ENCODE measurements around the gene ZNF529. TPM values are rescaled to one million over a fixed set of nuclear protein-coding genes. Genes with fewer than 3 reads are reported as not detected.
"Not testable (repeated sequence)": the region's sequence is repeated elsewhere in the genome, so short reads cannot be mapped to it uniquely, and the experiment has no call there.

ZNF529 gene
- 10 to 100 TPM; 12.5 to 19.2 TPM for total RNA-seq

DNA sequence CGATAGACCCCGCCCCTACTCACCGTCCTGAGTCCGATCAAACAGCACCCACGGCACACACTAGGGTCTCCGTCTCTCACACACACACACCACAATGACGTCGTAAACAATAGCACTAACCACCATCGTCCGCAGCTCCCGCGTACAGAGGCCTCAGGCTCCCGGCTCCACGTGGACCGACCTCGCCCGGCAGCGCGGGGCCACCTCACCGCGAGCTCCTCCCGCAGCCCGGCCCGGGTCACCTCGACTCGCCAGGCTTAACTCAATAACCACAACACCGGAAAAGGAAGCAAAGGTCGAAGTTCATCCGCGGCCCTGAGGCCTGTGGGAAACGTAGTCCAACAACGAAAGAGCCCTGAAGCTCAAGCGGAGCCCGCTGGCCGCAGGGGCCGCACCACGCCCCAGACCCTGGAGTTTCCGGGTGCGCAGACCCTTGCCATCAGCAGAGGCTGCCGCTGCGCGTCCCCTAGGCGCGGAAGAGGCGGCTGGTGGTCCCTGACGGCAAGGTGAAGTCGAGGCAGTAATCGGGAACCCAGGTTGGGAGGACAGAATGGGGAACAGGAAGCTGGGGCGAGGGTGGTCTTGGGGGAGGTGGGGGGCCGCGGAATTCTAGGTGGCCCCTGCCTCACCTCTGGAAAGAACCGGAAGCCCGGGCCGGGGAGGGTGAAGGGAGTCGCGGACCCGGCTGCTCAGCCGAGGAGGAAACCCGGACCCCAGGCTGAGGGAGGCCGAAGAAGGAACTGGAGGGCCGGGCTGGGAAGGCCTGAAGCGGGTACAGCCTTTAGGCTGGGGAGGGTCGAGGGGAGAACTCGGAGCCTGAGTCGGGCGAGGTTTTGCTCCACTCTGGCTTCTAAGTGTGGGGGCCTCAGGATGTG, at the start of gene ZNF529:
TSS of gene ZNF529 (minus strand) at position 273 of the 875 bp plus-strand sequence. CDS start 946 bp downstream, outside the sequence.
- CTCF ChIA-PET = interaction anchor here (0.8 to 1.4 kb wide), 2 partner anchors 32 to 154 kb away, joined by 3 read pairs; partner anchors contain the start of genes ZFP82 and ZNF382
- intact Hi-C loops (cut with DNase I, micrococcal nuclease) = loop anchor here (1.0 to 5.0 kb wide), 20 partner anchors 32 to 1022 kb away; partner anchors contain the start of genes ZNF260 (in 2 of the 2), ZNF382 (in 2 of the 2), ZFP14 (in 1 of the 2) and ZFP82 (in 1 of the 2)
- Mint-ChIP-seq H3K4me1 (peaks cover 27% of the 10 kb centered on the region), H3K36me3 (ENCODE audit: low read depth) (peaks cover 67% of the 10 kb centered on the region), H3K27ac (peak within 1 kb of the TSS; percentile 93), H3K9me3 (ENCODE audit: low read depth) (peaks cover 15% of the 10 kb centered on the region), H3K4me3 (peak within 1 kb of the TSS; percentile 83), H3K27me3 (no peaks in the 10 kb centered on the region)
- POLR2A ChIA-PET = interaction anchor here (1.0 to 1.8 kb wide), 3 partner anchors 32 to 84 kb away, joined by 3 to 8 read pairs (median 5); partner anchors contain the start of genes ZNF260, ZNF382 and ZNF566
- DNase-seq (peak; percentile 91), ATAC-seq (peak; percentile 90)

DNA sequence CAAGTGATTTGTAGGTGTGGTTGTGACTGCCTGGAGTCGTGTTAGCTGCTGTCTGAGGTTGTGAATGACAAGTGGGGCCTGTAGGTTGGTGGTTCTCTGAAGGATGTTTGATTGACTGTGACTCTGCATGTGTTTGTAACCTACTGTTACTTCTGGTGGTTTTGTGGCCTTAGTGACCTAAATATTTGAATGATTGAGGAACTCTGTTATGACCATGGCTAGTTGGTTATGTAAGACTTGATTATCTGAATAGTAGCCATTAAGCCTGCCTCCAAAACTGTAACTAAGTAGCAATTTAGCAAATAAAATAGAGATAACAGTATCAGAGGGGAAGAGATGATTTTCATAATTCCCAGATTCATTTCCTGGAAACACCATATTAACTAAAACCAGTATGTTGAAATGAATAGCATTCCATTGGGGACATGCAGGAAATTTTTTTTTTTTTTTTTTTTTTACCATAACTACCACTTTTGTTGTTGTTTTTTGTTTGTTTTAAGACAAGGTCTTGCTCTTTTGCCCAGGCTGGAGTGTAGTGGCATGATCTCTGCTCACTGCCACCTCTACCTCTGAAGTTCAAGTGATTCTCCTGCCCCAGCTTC, 32.9 kb upstream of the ZNF529 start:
- DNase-seq (no peak), ATAC-seq (peak; percentile 7)
- peak overlapping the region; percentile 81 for H3K4me3 Mint-ChIP-seq
- H3K27me3 Mint-ChIP-seq = no peaks in the 10 kb centered on the region
- POLR2A ChIA-PET = interaction anchor here (1.5 kb wide), 1 partner anchor 33 kb away, joined by 8 read pairs; the partner anchor contains the start of gene ZNF529
- CTCF ChIA-PET = interaction anchor here (0.9 kb wide), 2 partner anchors 20 to 188 kb away, joined by 3 read pairs; no protein-coding TSS in a partner anchor
- peak overlapping the region; percentile 91 for H3K27ac Mint-ChIP-seq
- intact Hi-C loops (cut with DNase I, micrococcal nuclease) = loop anchor here (1.0 to 10.0 kb wide), 11 partner anchors 33 to 764 kb away; partner anchors contain the start of genes ZNF461 (in 2 of the 2), ZNF529 (in 2 of the 2), ZNF146 (in 1 of the 2) and ZNF260 (in 1 of the 2)
- peaks cover 20% of the 10 kb centered on the region for H3K4me1 Mint-ChIP-seq
- peaks cover 9% of the 10 kb centered on the region for H3K9me3 Mint-ChIP-seq (ENCODE audit: low read depth)
- peaks cover 50% of the 10 kb centered on the region for H3K36me3 Mint-ChIP-seq (ENCODE audit: low read depth)

DNA sequence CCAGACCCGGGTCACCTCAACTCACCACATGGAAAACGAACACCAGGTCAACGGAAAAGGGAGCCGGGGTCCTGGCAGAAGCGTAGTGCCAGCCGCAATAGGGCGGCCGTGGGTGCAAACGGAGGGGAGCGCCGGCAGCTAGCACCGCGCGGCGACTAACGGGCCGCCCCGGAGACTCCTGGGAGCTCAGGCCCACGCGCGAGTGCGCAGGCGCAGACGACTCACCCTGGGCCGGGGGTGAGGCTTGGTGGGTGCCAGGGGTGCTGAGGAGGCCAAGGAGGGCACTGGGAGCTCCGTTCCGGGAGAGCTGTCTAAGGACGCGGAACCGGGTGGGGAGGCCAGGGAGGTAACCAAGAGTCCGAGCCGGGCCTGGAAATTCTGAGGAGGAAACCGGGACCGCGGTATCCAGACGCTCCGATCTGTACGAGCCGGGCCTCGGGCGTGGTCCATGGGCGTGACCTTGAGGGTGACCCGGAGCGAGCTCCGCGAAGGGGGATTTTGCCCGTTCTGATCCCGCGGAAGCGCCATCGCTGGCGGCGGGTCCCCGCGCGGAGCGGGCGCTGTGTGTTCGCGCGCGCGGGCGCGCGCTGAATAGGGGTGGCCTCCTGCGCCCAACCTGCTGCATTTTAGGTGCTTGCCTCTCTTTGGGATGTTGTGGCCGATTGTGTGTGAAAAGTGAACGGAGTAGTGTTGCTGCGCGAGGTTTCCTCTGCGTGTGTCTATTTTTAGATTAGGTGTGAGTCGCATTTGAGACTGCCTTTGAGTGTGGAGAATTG, 32.2 kb upstream of the ZNF529 start, which contains the start of gene ZNF382:
TSS of gene ZNF382 (plus strand) at position 213 of the 776 bp plus-strand sequence. CDS start 4,602 bp downstream, outside the sequence.
- intact Hi-C loops (cut with DNase I, micrococcal nuclease) = loop anchor here (1.0 to 10.0 kb wide), 11 partner anchors 32 to 765 kb away; partner anchors contain the start of genes ZNF461 (in 2 of the 2), ZNF529 (in 2 of the 2), ZNF146 (in 1 of the 2) and ZNF260 (in 1 of the 2)
- peak within 1 kb of the TSS; percentile 81 for H3K4me3 Mint-ChIP-seq

DNA sequence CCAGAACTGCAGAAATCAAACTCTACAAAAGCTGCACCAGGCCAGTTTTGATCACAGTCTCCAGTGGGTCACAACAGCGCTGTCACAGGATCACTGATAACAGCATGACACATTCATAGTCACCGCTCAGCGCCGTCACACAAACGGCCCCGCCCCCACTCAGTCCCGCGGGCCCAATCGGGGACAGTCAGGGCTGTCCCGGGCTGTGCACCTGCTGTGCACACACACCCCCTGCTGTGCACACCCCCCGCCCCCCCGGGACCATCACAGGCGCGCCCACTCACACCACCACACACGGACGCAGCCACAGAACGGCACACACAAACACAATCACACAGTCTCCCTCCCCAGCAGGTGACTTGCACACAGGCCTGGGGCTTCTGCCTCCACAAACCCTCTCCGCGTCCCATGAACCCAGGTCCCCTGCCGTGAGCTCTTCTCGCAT, 31.6 kb upstream of the ZNF529 start:
- H3K4me1 Mint-ChIP-seq = peaks cover 20% of the 10 kb centered on the region
- H3K36me3 Mint-ChIP-seq (ENCODE audit: low read depth) = peaks cover 37% of the 10 kb centered on the region
- peak overlapping the region; percentile 91 for H3K27ac Mint-ChIP-seq
- ChIA-PET CTCF (interaction anchor here (1.1 kb wide), 1 partner anchor 32 kb away, joined by 3 read pairs; the partner anchor contains the start of gene ZNF529), POLR2A (interaction anchor here (0.7 to 1.5 kb wide), 4 partner anchors 31 to 1115 kb away, joined by 3 to 8 read pairs (median 6); partner anchors contain the start of genes ZNF529, ZNF566 and ZNF607)
- H3K9me3 Mint-ChIP-seq (ENCODE audit: low read depth) = peaks cover 9% of the 10 kb centered on the region
- H3K27me3 Mint-ChIP-seq = no peaks in the 10 kb centered on the region
- ATAC-seq (peak; percentile 92), DNase-seq (peak; percentile 95)
- intact Hi-C loops (cut with DNase I, micrococcal nuclease) = loop anchor here (1.0 to 10.0 kb wide), 14 partner anchors 31 to 766 kb away; partner anchors contain the start of genes ZNF260 (in 2 of the 2), ZNF461 (in 2 of the 2), ZNF529 (in 2 of the 2) and ZFP14 (in 1 of the 2)
- peak overlapping the region; percentile 81 for H3K4me3 Mint-ChIP-seq

More for the DNA sequence above, 32.2 kb upstream of the ZNF529 start, which contains the start of gene ZNF382:
- ChIA-PET POLR2A (interaction anchor here (0.7 to 1.5 kb wide), 4 partner anchors 32 to 1114 kb away, joined by 3 to 8 read pairs (median 6); partner anchors contain the start of genes ZNF529, ZNF566 and ZNF607), CTCF (interaction anchor here (0.9 to 1.1 kb wide), 3 partner anchors 20 to 188 kb away, joined by 3 read pairs; partner anchors contain the start of gene ZNF529)
- Mint-ChIP-seq H3K36me3 (ENCODE audit: low read depth) (peaks cover 43% of the 10 kb centered on the region), H3K9me3 (ENCODE audit: low read depth) (peaks cover 9% of the 10 kb centered on the region), H3K27ac (peak within 1 kb of the TSS; percentile 91), H3K4me1 (peaks cover 20% of the 10 kb centered on the region), H3K27me3 (no peaks in the 10 kb centered on the region)
- DNase-seq (peak; percentile 94), ATAC-seq (peak; percentile 86)

DNA sequence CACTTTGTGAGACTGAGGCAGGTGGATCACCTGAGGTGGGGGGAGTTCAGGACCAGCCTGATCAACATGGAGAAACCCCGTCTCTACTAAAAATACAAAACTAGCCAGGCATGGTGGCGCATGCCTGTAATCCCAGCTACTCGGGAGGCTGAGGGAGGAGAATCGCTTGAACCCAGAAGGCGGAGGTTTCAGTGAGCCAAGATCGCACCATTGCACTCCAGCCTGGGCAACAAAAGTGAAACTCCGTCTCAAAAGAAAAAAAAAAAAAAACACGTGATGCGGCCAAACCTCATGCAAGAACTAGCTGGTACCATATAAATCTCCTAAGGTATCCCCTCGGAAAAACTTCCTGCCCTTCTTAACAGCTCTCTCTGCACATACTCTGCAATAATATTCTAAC, 29.6 kb upstream of the ZNF529 start:
- DNase-seq; H3K27ac Mint-ChIP-seq; ATAC-seq; H3K9me3 Mint-ChIP-seq (ENCODE audit: low read depth); POLR2A ChIA-PET; H3K4me3 Mint-ChIP-seq; H3K27me3 Mint-ChIP-seq; CTCF ChIA-PET: not testable (repeated sequence)
- Mint-ChIP-seq H3K36me3 (ENCODE audit: low read depth) (peaks cover 23% of the 10 kb centered on the region), H3K4me1 (peaks cover 20% of the 10 kb centered on the region)
- intact Hi-C loops (cut with DNase I, micrococcal nuclease) = loop anchor here in 1 of 2 experiments (10.0 kb wide), 1 partner anchor 468 kb away; no protein-coding TSS in a partner anchor

DNA sequence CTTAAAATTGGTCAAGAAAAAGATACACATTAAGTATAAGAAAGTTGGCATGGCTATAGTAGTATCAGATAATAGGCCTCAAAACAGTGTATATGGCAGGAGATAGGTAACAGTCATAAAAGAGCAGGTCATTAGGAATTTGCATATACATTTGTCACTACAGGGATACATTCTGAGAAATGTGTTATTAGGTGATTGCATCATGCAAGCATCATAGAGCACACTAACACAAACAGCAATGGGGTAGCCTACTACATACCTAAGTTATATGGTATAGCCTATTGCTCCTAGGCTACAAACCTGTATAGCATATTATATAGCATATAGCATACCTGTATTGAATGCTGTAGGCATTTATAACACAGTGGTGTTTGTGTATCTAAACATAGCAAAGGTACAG, 6.2 kb upstream of the ZNF529 start:
- H3K9me3 Mint-ChIP-seq (ENCODE audit: low read depth) = peaks cover 25% of the 10 kb centered on the region
- peaks cover 77% of the 10 kb centered on the region for H3K36me3 Mint-ChIP-seq (ENCODE audit: low read depth)
- ATAC-seq (no peak), DNase-seq (no peak)
- CTCF ChIA-PET = no interaction called here
- POLR2A ChIA-PET = no interaction called here
- intact Hi-C loops (cut with DNase I, micrococcal nuclease) = no loop called here
- no peak overlapping the region for H3K4me3 Mint-ChIP-seq
- H3K4me1 Mint-ChIP-seq = peaks cover 12% of the 10 kb centered on the region
- H3K27me3 Mint-ChIP-seq = no peaks in the 10 kb centered on the region
- no peak overlapping the region for H3K27ac Mint-ChIP-seq

DNA sequence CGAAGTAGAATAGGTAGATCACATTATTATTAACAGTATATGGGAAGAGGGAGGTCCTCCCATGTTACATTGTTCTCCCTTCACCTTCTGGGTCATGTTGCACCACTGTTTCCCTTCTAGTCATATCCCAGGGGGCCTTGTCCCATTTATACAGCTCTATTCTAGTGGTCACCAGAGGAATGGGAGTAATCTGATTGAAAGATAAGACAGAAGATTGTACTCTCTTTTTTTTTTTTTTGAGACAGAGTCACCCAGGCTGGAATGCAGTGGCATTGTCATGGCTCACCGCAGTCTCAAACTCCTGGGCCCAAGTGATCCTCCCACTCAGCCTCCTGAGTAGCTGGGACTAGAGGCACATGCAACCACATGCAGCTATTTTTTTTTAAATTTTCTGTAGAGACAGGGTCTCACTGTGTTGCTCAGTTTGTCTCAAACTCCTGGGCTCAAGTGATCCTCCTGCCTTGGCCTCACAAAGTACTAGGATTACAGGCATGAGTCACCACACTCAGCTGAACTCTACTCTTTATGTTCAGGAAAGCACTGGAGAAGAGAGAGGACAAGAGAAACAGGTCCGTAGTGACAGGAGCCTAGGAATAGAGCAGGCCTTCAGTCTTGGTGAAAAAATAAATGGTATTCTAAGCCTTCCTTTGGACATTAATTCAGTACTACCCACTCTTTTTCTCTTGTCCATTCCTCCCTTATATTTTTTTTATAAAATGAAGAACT, 4.3 kb upstream of the ZNF529 start:
- H3K36me3 Mint-ChIP-seq (ENCODE audit: low read depth) = peaks cover 72% of the 10 kb centered on the region
- ChIA-PET POLR2A (interaction anchor here (0.8 kb wide), 1 partner anchor 18 kb away, joined by 4 read pairs; no protein-coding TSS in a partner anchor), CTCF (interaction anchor here (0.7 kb wide), 1 partner anchor 883 kb away, joined by 5 read pairs; no protein-coding TSS in a partner anchor)
- H3K9me3 Mint-ChIP-seq (ENCODE audit: low read depth) = peaks cover 18% of the 10 kb centered on the region
- H3K27me3 Mint-ChIP-seq = no peaks in the 10 kb centered on the region
- no peak overlapping the region for H3K4me3 Mint-ChIP-seq
- ATAC-seq (no peak), DNase-seq (no peak)
- peaks cover 16% of the 10 kb centered on the region for H3K4me1 Mint-ChIP-seq
- H3K27ac Mint-ChIP-seq = no peak overlapping the region
- intact Hi-C loops (cut with DNase I, micrococcal nuclease) = no loop called here

DNA sequence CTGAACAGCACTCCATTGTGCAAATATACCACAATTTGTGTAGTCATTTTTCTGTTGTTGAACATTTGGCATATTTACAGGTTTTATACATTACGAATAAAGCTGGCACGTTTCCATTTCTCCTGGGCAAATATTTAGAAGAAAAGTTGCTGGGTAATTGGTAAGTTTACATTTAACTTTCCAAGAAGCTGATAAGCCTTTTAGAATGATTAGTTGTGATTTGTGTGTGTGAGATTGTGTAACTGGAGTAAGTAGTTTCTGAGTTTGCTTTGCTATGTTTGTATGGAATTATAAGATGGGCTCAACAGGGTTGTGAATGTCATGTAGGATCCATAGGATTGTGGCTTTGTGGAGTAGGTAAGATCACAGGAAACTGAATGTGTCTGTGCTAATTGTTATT, 1.6 kb upstream of the ZNF529 start:
- CTCF ChIA-PET = no interaction called here
- peaks cover 10% of the 10 kb centered on the region for H3K9me3 Mint-ChIP-seq (ENCODE audit: low read depth)

DNA sequence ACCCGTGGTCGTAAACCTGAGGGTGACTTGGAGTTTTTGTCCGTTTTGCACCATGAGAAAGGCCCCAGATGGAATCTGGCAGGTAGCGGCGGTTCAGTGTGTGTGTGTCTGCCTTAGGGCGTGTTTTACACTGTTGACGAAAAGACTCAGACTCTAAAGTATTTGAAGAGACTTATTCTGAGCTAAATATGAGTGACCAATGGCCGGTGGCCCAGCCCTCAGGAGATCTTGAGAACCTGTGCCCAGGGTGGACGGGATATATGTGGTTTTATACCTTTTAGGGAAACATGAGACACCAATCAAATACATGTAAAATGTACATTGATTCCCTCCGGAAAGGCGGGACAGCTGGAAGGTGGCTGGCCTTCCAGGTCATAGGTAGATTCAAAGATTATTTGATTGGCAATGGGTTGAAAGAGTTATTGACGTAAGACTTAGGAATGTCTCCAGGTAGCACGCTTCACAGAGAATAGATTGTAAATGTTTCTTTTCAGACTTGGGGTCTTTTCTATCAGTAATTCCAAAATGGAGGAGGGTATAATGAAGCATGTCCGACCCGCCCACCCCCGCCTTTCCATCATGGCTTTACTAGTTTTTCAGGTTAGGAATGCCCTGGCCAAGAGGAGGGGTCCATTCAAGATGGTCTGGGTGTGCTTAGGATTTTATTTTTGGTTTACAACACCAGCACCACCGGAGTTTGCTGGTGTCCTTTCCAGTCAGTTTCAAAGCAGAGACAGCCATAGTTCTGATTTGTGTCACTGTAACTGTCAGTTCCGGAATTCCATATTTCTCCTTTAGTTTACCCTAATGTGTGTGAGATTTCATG, 1.0 kb upstream of the ZNF529 start:
- DNase-seq = no peak
- intact Hi-C loops (cut with DNase I, micrococcal nuclease) = loop anchor here (1.0 to 5.0 kb wide), 20 partner anchors 31 to 1021 kb away; partner anchors contain the start of genes ZNF260 (in 2 of the 2), ZNF382 (in 2 of the 2), ZFP14 (in 1 of the 2) and ZFP82 (in 1 of the 2)
- ChIA-PET CTCF (no interaction called here), POLR2A (interaction anchor here (1.0 to 1.8 kb wide), 2 partner anchors 31 to 46 kb away, joined by 5 to 8 read pairs; partner anchors contain the start of genes ZNF260 and ZNF382)
- peak; percentile 0 for ATAC-seq
- Mint-ChIP-seq H3K4me3 (peak overlapping the region; percentile 83), H3K36me3 (ENCODE audit: low read depth) (peaks cover 66% of the 10 kb centered on the region), H3K27me3 (no peaks in the 10 kb centered on the region), H3K27ac (peak overlapping the region; percentile 93), H3K9me3 (ENCODE audit: low read depth) (peaks cover 10% of the 10 kb centered on the region), H3K4me1 (peaks cover 25% of the 10 kb centered on the region)

More for the DNA sequence above, 1.6 kb upstream of the ZNF529 start:
- Mint-ChIP-seq H3K27me3 (no peaks in the 10 kb centered on the region), H3K36me3 (ENCODE audit: low read depth) (peaks cover 63% of the 10 kb centered on the region), H3K27ac (peak overlapping the region; percentile 9), H3K4me1 (peaks cover 25% of the 10 kb centered on the region), H3K4me3 (peak overlapping the region; percentile 83)
- intact Hi-C loops (cut with DNase I, micrococcal nuclease) = loop anchor here in 1 of 2 experiments (5.0 kb wide), 1 partner anchor 447 kb away; no protein-coding TSS in a partner anchor
- DNase-seq = no peak
- POLR2A ChIA-PET = no interaction called here
- no peak for ATAC-seq

Measured in activated CD4-positive, alpha-beta T cell treated with anti-CD3 and anti-CD28 coated beads for 36 hours (primary cell).